Activated CD4-positive, alpha-beta T cell treated with anti-CD3 and anti-CD28 coated beads, Interleukin-2, Interleukin-4, amounts not matched to agents 100 ng/mL and 50 ng/mL, durations not matched to agents 16 hours and 8 hours (primary cell): ENCODE results near the gene CLK3.

Source experiments
- DNase-seq: peaks from one replicate; pipeline ENCODE4 v3.0.0-alpha.2; 2020; ENCODE audit warnings: low spot score

The CLK3 gene

DNA sequence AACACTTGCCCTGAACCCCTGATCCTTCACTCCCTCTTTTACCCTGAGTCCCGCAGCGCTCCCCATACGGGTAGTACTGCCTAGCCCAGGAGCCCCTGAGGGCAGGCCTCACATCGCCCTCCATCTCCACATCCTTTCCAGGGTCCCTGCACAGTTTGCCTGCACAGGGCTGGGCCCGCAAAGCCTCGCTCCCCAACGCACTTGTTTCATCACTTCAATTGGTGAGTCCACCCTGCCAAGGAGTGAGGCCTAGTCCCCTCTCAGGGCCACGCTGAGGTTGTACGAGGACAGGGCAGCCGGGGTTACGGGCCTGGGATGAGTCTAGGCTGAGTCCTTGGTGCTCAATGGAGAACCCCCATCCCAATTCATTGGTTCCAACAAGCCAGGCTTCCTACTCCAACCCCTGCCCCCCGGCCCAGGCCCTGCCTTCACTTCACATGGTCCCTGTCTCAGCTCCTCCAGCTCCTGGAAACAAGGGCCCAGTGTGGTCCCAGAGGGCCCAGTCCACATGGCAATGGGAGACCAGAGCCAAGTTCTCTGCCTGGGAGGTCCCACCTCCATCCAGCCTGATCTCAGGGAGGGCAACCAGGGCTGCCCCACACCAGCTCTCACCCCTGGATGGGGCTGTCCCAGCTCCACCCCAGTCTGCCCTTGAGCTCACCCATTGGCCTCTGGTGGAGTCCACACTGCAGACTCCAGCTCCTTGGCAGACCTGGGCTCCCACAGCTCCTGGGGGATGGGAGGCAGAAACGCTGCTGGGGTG is 12.4 kb upstream of the CLK3 start:
- no peak for DNase-seq

DNA sequence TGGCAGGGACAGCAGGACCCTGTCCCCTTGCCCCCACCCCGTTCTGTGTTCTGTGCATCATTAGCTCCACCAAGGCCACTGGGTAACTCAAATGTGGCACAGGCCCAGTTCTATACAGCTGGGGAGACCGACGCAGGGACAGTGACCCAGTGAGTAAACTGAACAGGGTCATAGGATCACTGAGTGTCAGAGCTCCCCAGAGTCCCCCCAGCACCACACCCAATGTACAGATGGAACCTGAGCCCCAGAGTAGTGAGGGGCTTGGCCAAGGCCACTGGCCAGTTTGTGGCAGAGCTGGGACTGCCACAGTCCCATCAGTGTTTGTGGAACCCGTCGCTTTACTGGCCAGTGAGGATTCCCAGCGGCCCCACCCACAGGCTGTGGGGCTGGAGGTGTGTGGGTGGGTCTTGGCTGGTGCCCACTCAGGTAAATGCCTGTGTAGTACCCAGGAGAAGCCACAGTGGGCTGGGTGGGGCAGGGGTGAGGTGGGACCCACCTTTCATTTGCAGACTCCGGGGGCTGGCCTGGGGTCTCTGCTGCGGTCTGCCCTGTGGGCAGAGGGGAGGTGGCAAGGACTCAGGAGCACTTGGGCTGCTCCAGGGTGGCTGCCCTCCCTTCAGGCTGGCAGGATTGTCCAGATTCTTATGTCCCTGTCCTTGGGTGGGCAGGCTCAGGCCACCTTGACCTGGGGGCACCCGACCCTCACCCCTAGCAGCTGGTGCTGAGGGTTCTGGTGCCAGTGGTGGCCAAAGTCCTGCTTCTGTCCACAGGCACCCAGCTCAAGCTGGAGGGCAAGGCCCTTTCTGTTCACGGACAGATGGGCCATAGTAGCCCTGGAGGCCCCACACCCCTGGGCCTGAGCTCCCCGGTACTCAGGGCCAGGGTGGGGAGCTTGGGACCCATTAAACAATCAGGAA is 11.6 kb upstream of the CLK3 start:
- no peak for DNase-seq

DNA sequence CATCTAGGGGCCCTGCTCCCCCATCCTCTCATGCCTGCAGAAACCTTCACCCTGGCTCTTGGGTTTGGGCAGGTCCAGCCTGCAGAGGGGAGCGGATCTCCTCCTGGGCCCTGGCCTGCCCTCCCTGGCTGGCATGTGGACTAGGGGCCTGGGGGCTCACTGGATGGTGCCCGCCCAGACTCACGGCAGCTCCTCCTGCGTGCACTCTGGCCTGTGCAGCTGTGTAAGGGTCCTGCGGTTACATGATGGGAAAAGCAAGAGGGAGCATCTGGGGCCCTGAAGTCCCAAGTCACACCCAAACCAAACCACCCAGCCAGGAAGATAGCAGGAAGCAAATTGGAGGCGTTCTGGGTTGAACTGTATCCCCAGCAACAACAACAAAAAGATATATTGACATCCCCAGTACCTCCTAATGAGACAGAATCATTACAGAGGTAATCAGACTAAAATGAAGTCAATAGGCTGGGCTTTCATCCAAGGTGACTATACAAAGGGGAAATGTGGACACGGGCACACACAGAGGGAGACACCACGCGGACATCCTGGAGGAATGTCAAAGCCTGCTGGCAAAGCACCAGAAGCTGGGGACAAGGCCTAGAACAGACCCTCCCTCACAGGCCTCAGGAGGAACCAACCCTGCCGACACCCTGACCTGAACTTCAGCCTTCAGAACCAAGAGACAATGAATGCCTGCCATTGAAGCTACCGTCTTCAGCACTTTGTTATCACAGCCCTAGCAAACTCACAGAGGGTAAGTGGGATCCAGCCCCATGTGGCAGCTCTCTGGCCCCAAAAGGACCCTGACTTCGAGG is 10.4 kb upstream of the CLK3 start:
- DNase-seq, result no peak

DNA sequence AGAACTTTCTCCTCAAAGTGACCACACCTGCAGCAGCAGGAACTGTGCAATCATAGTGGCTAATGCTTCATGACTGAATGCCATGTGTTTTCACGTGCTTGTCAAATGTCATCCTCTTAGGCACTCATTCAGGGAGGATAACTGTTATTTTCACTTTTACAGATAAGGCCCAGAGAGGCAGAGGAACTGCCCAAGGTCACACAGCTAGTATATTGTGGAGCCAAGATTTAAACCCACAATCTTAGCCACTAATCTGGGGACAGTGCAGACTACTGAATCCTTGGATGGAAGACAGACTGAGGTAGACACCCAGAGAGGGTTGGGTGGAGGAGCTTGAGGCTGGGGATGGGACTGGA is 9.9 kb upstream of the CLK3 start:
- DNase-seq, result no peak

DNA sequence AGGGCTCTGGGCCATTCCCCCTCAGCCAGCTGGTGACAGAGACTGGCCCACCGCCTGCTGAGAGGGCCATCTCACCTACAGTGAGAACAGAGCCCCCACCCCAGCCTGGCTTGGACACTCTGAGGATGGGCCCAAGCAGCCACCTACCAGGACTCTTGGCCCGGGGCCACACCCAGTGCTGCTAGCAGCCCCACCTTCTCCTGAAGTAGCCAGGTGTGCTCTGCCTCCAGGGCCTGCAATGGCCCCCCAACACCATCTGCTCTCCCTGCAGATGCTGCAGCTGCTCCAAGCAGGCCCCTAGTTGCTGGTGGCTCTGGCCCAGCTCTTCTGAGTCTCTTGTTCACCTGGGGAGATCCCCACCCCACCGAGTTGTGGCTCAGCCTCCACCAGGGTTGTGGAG is 6.8 kb upstream of the CLK3 start:
- DNase-seq, result no peak

DNA sequence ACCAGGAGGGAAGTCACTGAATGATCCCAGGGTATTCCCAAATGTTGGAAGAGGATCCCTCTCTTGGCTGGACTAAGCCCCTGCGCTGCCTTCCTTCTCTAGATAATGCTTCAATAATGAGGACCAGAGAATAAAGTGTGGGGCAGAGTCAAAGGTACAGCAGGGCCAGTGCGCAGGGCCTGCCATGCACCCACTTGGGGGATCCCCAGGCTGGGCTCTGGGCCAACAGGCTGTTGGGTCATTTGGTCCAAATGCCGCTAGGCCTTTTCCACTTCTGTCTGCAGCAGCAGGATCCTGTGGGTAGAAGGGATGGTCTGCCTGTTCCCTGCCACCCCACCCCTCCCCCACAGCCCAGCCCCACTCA is 5.7 kb upstream of the CLK3 start:
- no peak for DNase-seq

DNA sequence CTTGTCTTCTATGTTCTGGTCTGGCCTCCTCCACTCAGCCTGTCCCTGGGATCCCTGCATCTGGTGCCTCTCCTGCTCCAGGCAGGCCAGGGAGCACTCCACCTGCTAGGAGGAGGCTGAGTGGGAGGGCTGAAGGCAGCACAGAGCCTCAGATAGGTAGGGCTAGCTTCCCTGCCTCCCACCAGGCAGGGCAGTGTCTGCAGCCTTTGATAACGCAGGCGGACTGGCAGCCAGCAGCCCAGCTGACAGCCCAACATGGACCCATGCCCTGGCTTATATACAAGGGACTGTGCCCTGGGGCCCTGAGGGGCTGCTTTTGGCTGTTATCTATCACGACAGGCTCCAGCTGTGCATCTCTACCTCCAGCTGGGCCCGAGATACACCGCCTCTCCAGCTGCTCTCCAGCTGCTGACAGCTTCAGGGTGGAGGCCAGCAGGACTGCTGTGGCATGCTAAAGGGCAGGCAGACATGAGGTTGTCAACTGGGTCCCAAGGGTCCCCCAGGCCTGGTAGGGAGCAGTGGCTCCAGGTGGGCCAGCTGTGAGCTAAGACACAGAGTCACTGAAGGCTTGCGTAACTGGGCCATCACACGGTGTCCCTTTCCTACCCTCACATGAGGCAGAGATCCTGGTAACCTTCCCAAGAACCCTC is 5.2 kb upstream of the CLK3 start:
- no peak for DNase-seq

DNA sequence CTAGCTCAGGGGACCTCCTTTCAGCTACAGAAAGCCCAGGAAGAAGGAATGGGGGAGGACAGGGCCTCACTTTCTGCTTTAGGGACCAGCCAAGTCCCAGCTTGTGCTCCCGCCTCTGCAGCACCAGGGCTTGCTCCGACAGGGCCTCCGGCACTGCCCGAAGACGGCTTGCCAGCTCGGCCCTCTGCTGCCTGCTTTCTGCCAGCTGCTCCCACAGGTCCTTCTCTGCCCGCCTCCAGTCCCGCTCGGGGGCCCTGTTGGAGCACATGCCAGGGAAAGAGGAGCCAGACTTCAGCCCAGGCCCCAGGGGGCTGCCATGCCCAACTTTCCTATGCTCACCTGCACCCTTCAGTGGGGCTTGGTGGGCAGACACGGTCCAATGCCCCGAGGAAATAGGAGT is 4.3 kb upstream of the CLK3 start:
- DNase-seq, result no peak

DNA sequence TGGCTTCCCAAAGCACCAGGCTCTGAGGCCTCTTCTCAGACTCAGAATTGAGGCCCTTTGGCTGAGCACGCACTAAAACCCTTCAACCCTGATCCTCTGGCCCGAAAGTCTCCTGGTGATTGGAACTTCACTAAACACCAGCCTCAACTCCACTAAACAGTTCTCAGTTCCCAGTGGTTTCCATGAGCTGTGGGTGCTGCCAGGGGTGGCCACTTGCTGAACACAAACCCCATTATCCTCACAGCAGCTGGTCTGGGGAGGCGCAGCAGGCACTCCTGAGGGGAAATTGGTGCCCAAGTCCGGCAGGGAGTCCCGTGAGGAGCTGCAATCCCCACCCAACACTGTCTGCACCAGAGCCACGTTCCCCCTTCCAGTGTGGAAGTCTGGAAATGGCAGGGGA is 3.8 kb upstream of the CLK3 start:
- DNase-seq, result no peak

DNA sequence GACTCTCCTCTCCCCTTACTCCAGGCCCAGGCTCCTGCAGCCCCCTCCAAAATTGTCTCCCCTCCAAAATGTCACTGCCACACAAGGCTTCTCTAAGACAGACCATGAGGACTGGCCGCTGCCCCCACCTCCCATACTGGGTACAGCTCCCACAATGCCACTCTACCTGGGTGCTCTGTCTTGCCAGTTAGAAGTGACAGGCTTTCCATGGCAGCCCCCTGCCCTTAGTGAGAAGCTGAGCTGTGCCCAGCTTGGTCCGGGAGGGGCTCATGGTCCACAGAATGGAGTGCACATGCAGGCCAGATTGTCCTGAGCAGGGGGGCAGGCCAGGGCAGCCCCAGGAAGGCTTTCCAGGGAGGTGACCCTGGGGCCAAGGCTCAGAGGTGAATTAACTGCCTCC is 3.0 kb upstream of the CLK3 start:
- no peak for DNase-seq

DNA sequence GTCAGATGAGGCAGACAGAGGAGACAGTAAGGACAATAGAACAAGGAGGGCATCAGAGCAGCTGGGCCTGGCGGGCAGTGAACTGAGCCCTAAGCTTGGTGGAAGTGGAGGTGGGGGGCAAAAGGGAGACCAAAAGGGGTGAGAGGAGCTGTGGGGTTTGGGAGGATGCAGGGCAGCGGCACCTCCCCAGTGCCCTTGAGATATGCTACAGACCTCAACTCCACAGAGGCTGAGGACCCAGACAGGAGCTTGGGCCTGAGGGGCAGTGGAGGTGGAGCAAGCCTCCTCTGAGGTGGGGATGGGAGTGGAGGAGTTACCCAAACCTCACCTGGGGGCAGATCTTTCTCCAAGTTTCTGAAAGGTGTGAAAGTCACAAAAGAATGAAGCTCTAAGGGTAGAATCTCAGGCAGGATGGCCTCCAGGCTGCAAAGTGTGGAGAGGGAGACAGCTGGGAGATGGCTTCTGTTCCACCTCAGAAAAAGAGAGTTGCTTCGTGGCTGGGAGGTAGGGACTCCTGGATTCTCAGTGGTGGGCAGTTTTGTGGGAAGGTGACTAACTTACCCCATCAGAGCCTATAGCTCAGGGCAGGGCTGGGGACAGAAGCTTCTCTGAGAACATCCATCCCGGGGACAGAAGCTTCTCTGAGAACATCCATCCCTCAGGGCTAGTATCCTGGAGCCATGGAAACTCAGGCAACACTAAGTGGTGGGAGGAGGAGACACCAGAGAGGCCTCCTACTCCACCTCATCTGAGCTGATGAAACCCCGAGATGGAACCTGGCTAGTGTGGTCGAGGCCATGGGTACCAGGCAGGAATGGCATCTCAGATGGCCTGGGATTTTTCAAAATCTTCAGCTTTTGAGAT is 2.3 kb upstream of the CLK3 start:
- no peak for DNase-seq

DNA sequence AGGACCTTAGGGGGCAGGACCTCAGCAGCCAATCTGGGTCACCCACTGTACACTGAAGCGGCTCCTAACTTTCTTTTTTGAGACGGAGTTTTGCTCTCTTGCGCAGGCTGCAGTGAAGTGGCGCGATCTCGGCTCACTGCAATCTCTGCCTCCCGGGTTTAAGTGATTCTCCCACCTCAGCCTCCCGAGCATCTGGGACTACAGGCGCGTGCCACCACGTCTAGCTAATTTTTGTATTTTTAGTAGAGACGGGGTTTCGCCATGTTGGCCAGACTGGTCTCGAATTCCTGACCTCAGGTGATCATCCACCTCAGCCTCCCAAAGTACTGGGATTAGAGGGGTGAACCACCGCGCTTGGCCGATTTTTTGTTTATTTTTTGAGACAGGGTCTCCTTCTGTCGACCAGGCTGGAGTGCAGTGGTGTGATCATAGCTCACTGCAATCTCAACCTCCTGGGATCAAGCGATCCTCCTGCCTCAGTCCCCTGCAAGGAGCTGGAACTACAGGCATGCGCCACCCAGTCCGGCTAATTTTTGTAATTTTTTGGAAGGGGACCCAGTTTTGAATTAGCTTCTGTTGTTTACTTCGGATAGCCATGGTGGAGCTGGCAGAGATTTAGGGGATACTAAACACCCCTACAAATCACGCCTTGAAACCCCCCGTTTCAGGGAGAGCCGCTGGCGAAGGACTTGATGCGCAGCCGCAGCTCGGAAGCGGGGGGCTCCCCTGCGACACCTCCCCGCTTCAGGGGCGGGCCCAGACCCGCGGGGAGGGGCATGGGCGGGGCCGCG is 1.5 kb upstream of the CLK3 start:
- DNase-seq, result no peak

DNA sequence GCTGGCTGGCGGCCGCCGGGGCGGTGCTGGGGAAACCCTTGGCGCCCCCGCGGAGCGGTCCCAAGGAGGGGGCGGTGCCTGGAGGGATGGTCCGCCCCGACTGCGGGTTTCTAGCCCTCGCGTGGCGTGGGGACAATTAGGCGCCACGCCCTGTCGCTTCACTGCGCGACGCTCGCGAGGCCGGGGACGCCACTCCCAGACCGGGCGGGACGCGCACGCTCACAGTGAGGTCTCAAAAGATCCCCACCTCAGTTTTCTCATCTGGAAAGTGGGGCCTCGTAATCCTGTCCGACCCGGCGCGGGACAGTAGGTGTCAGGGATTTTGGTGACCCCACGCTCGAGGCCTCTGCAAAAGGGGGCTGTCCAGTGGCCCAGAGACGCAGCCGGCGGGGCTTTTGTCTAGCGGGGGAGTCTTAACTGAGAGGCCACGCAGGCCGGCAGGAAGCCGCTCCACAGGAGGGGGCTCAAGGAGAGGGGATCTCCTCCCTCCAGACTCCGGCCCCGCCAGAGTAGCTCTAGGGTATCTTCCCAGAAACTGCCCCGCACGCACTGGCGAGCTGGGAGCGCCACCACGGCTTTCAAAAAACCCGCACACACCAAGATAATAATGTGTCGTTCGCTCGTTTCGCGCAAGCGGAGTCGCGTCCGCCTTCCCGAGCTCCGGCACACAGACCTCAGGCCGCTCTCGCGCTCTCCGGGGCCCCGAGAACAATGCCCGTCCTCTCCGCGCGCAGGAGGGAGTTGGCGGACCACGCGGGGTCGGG is 710 bp upstream of the CLK3 start:
- DNase-seq, result peak; percentile 80

DNA sequence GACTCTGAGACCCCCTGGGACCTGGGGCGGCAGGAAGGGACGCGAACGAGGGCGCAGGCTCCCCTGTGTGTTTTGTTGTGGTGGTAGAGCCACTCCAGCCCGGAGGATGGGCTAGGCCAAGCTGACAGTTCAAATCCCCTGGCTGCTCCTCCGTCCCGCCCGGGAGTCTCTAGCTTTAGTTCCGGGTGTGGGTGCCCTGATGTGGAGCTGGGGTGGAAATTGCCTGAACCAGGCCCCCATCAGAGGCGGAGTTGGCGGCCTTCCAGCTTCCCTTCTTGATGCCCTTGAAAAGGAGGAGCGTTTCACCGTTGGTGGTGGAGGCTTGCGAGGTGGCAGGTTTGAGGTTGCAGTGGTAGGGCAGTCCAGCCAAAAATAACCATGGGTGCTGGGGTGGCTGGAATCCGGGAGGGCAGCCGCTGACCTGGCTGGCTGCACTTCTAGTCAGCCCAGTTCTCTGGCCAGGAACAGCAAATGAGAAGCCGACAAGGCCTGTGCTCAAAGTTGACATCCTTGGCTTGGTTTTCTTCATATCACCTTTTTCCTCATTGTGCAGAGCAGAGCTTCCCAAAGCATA is 817 bp downstream of the CLK3 start:
- DNase-seq, result peak; percentile 44

DNA sequence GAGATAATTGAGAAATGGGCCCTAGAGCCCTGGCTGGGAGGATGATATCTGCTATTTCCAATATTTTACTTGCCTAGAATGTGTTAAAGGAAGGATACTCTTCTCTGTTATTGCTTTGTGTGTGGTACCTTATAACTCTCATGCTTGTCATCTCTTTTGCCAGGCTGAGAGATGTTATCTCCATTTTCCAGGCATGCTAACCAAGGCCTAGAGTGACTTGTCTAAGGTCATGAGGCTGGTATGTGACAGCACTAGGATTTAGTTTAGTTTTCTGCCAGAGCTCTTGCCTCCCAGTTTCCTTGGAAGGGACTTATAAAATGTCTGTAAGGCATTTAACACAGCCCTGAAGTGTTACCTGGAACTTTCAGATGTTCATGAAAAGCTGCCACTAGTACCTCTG is 1.4 kb downstream of the CLK3 start:
- DNase-seq, result no peak

DNA sequence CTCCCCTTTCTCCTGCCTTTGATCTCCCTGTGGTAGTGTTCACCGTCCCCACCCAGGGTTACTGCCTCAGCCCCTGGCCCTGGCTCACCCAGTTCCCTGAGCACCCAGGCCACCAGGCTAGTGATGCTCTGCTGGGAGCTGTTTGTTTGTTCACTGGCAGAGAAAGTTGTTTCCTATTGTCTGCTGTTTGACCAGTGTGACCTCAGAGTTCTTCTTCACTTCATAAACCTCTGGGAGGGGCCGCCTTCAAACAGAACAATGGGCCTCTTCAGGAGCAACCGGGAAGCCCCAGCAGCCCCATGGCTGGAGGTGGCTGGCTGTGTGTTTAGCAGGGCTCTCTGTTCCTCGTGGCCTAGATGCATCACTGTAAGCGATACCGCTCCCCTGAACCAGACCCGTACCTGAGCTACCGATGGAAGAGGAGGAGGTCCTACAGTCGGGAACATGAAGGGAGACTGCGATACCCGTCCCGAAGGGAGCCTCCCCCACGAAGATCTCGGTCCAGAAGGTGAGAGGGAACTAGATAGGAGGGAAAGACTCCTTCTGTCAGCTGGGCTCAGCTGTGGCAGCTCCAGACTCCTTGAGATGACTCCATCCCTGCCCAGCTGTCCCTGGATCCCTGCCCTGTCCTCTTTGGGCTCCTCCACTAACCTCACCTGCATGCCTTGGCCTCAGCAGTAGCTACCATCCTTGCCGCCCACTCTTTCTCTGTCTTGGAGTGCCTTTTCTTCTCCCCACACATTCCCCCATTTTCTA is 3.4 kb downstream of the CLK3 start:
- DNase-seq, result no peak

DNA sequence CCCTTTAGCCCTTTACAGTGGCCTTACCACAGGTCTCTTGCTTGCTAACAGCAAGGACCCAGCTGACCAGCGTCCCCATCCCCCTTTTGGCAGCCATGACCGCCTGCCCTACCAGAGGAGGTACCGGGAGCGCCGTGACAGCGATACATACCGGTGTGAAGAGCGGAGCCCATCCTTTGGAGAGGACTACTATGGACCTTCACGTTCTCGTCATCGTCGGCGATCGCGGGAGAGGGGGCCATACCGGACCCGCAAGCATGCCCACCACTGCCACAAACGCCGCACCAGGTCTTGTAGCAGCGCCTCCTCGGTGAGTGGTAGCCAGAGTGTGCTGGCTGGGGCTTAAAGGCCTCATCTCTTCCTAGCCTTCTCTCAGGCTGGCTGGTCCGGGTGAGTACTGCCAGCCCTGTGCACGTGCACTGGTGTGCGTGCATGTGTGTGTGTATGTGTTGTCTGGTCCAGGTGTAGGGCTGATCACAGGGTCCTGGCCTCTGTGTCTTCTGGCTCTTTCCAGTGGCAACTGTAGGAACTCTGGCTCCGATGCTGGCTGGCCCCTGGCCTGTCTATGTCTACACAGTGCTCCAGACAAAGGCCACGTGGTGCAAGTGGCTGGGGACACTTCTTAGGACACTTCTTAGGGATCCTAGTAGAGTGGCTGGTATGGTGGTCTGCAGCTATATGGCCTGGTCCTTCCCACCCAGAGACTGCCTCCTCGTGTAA is 4.4 kb downstream of the CLK3 start:
- DNase-seq, result no peak
